Aortic smooth muscle cell (primary cell): Measurements from ENCODE around the gene ARHGEF18. TPM values are rescaled to one million over a fixed set of nuclear protein-coding genes. Genes with fewer than 3 reads are reported as not detected.

Experiments
- total RNA-seq: library from RNA; depleted of rRNA; stranded (reverse); fragments of >200 nt; gene quantifications from 2 replicates; pipeline ENCODE4 v1.2.3, GENCODE V29; 2014

Gene ARHGEF18
- 22.7 and 25.2 TPM in 2 replicates for total RNA-seq

GRCh38 chr19:7348587-7349230 lies at the start of gene ARHGEF18:
TSS of gene ARHGEF18 (plus strand) at chr19:7348937. CDS start at chr19:7362891, 13,954 bp downstream.

Other genes with a start within 250 kb of the ARHGEF18 start
- 16.2 and 19.9 TPM in 2 replicates for gene INSR, start 54.5 kb upstream of the ARHGEF18 start, total RNA-seq
- 1.7 and 2.7 TPM in 2 replicates for gene PEX11G, start 140.1 kb downstream of the ARHGEF18 start, total RNA-seq
- gene ZNF358, start 167.2 kb downstream of the ARHGEF18 start, total RNA-seq, result 6.6 and 9.5 TPM in 2 replicates
- gene MCOLN1, start 173.7 kb downstream of the ARHGEF18 start, total RNA-seq, result 5.3 and 6.1 TPM in 2 replicates
- 62.2 and 63.2 TPM in 2 replicates for gene PNPLA6, start 186.8 kb downstream of the ARHGEF18 start, total RNA-seq
- not detected in 2 replicates for gene CAMSAP3, start 246.9 kb downstream of the ARHGEF18 start, total RNA-seq